H1 (cell line): ENCODE results near the gene KCNC1. TPM values are rescaled to one million over a fixed set of nuclear protein-coding genes. Genes with fewer than 3 reads are reported as not detected.

ENCODE experiments used
- CTCF ChIA-PET: fragments of 300-600 bp; sonication (Branson Sonifier 250); formaldehyde crosslinking; loops from one replicate; lab custom pipeline; 2021; ENCODE audit not compliant: partially characterized antibody; lab: Charles Lee
- POLR2A ChIA-PET: fragments of 300-600 bp; sonication (Branson Sonifier 250); formaldehyde crosslinking; loops from one replicate; lab custom pipeline; 2021; ENCODE audit warnings: inconsistent platforms; ENCODE audit not compliant: partially characterized antibody; lab: Charles Lee
- DNase-seq, 2 experiments: peaks; one replicate each; pipeline versions ENCODE4 v3.0.0 to v3.0.0-alpha.2; 2010 to 2022; ENCODE audit warnings: low spot score in 2 of 2, low read depth in 1 of 2, mixed read lengths in 1 of 2
- FAIRE-seq: peaks from 2 replicates; lab custom pipeline; 2011; peaks lifted over from hg19 to GRCh38; lab: Jason Lieb, UNC
- H2AFZ ChIP-seq: 2 replicates; pipeline ENCODE4 v1.8.1; 2012; ENCODE audit warnings: low read length, inconsistent platforms
- H2AK5ac ChIP-seq: 2 replicates; pipeline ENCODE4 v1.6.1; 2013; ENCODE audit warnings: low read depth, low read length
- H2BK120ac ChIP-seq: replicated peaks from 2 replicates; pipeline ENCODE3; 2013; ENCODE audit warnings: low read depth, low read length, inconsistent platforms
- H2BK12ac ChIP-seq: 2 replicates; pipeline ENCODE4 v1.6.1; 2013; ENCODE audit warnings: low read depth, low read length
- H2BK15ac ChIP-seq: 2 replicates; pipeline ENCODE4 v1.6.1; 2013; ENCODE audit warnings: low read length
- H2BK20ac ChIP-seq: 2 replicates; pipeline ENCODE4 v1.6.1; 2013; ENCODE audit warnings: low read length
- H2BK5ac ChIP-seq: 2 replicates; pipeline ENCODE4 v1.6.1; 2013; ENCODE audit warnings: low read depth, low read length
- H3K14ac ChIP-seq: 2 replicates; pipeline ENCODE4 v1.6.1; 2013; ENCODE audit warnings: inconsistent platforms; ENCODE audit not compliant: insufficient read length
- H3K18ac ChIP-seq: 2 replicates; pipeline ENCODE4 v1.6.1; 2013; ENCODE audit warnings: low read length; ENCODE audit errors: extremely low read depth
- H3K23ac ChIP-seq: 2 replicates; pipeline ENCODE4 v1.6.1; 2013; ENCODE audit warnings: inconsistent platforms; ENCODE audit not compliant: insufficient read length
- H3K23me2 ChIP-seq: 2 replicates; pipeline ENCODE4 v1.6.1; 2013; ENCODE audit warnings: low read depth, low read length
- H3K27ac ChIP-seq: 2 replicates; pipeline ENCODE4 v1.6.1; 2011; ENCODE audit warnings: low read depth, low read length, inconsistent platforms
- H3K27me3 ChIP-seq, 4 experiments: replicated peaks in 1 of 4; 1 replicate in 1 of 4; 2 replicates in 3 of 4; pipeline versions ENCODE4 v1.6.1 to v1.8.1; 2011 to 2013; ENCODE audit warnings: low read length in 3 of 4, mild to moderate bottlenecking in 3 of 4, inconsistent platforms in 2 of 4, mixed read lengths in 2 of 4, moderate library complexity in 1 of 4; ENCODE audit not compliant: control insufficient read depth in 3 of 4, insufficient read depth in 3 of 4; ENCODE audit errors: extremely low read depth in 1 of 4
- H3K36me3 ChIP-seq, 4 experiments: 2 replicates each; pipeline versions ENCODE4 v1.6.1 to v1.8.1; 2011 to 2013; ENCODE audit warnings: mild to moderate bottlenecking in 4 of 4, low read length in 3 of 4, moderate library complexity in 2 of 4, control low read depth in 1 of 4, inconsistent platforms in 1 of 4; ENCODE audit not compliant: insufficient read depth in 4 of 4, control insufficient read depth in 2 of 4
- H3K4ac ChIP-seq: replicated peaks from 2 replicates; pipeline ENCODE3; 2013; ENCODE audit warnings: low read length, low read depth, mixed read lengths, inconsistent platforms; ENCODE audit not compliant: insufficient read length
- H3K4me1 ChIP-seq, 4 experiments: replicated peaks in 1 of 4; 1 replicate in 1 of 4; 2 replicates in 3 of 4; pipeline versions ENCODE4 v1.6.1 to v1.8.1; 2011 to 2013; ENCODE audit warnings: low read length in 3 of 4, inconsistent platforms in 2 of 4, mixed read lengths in 1 of 4; ENCODE audit not compliant: insufficient read depth in 4 of 4, control insufficient read depth in 3 of 4
- H3K4me2 ChIP-seq, 2 experiments: 2 replicates each; pipeline versions ENCODE4 v1.6.1 to v1.8.1; 2011 to 2013; ENCODE audit warnings: low read depth in 2 of 2, low read length in 2 of 2, control low read depth in 1 of 2, inconsistent platforms in 1 of 2, mild to moderate bottlenecking in 1 of 2; ENCODE audit not compliant: insufficient read depth in 1 of 2
- H3K4me3 ChIP-seq, 4 experiments: fragments of 200-600, 300-600 bp in 1 of 4; sonication (generic), shearing (Covaris generic), sonication (Bioruptor Twin) in 1 of 4; 2 replicates each; pipeline versions ENCODE4 v1.5.1 to v1.8.1; 2011 to 2016; ENCODE audit warnings: low read length in 4 of 4, low read depth in 3 of 4, control low read depth in 2 of 4, inconsistent platforms in 2 of 4, mild to moderate bottlenecking in 2 of 4, mixed read lengths in 1 of 4, moderate library complexity in 1 of 4; ENCODE audit not compliant: insufficient read depth in 2 of 4; ENCODE audit errors: extremely low read depth in 1 of 4
- H3K56ac ChIP-seq: replicated peaks from 2 replicates; pipeline ENCODE3; 2013; ENCODE audit warnings: low read depth, mild to moderate bottlenecking, mixed read lengths, low read length, inconsistent platforms; ENCODE audit not compliant: insufficient read length
- H3K79me1 ChIP-seq: 2 replicates; pipeline ENCODE4 v1.6.1; 2013; ENCODE audit warnings: low read depth, low read length, control low read depth
- H3K79me2 ChIP-seq, 2 experiments: 2 replicates each; pipeline versions ENCODE4 v1.6.1 to v1.8.1; 2012 to 2013; ENCODE audit warnings: low read length in 2 of 2, mild to moderate bottlenecking in 2 of 2, inconsistent platforms in 1 of 2; ENCODE audit not compliant: insufficient read depth in 2 of 2, control insufficient read depth in 1 of 2
- H3K9ac ChIP-seq, 4 experiments: replicated peaks in 1 of 4; 1 replicate in 1 of 4; 2 replicates in 3 of 4; pipeline versions ENCODE4 v1.6.1 to v1.8.1; 2011 to 2013; ENCODE audit warnings: low read depth in 3 of 4, low read length in 3 of 4, control low read depth in 2 of 4, mild to moderate bottlenecking in 2 of 4, moderate library complexity in 2 of 4, inconsistent platforms in 1 of 4; ENCODE audit errors: extremely low read depth in 1 of 4
- H3K9me3 ChIP-seq, 2 experiments: 2 replicates each; pipeline versions ENCODE4 v1.6.1 to v1.8.1; 2012 to 2013; ENCODE audit warnings: mild to moderate bottlenecking in 2 of 2, moderate library complexity in 2 of 2, control low read depth in 1 of 2, inconsistent platforms in 1 of 2, low read depth in 1 of 2, low read length in 1 of 2, mixed read lengths in 1 of 2; ENCODE audit not compliant: insufficient read depth in 2 of 2
- H4K20me1 ChIP-seq, 2 experiments: replicated peaks in 1 of 2; 2 replicates each; pipeline versions ENCODE3 to v1.8.1; 2011 to 2013; ENCODE audit warnings: inconsistent platforms in 2 of 2, low read length in 2 of 2, mild to moderate bottlenecking in 1 of 2; ENCODE audit not compliant: insufficient read depth in 2 of 2, control insufficient read depth in 1 of 2
- H4K5ac ChIP-seq: 2 replicates; pipeline ENCODE4 v1.6.1; 2013; ENCODE audit warnings: low read length, low read depth, mixed read lengths, inconsistent platforms; ENCODE audit not compliant: insufficient read length
- H4K8ac ChIP-seq: 2 replicates; pipeline ENCODE4 v1.8.0; 2013; ENCODE audit warnings: mild to moderate bottlenecking, moderate library complexity, low read length, inconsistent platforms; ENCODE audit not compliant: insufficient read depth; ENCODE audit errors: extremely low read depth
- H4K91ac ChIP-seq: replicated peaks from 2 replicates; pipeline ENCODE3; 2013; ENCODE audit warnings: low read length, mixed read lengths, inconsistent platforms; ENCODE audit not compliant: insufficient read length
- CREB1 ChIP-seq: IDR thresholded peaks from 2 replicates; pipeline ENCODE4 v1.6.1; 2012; ENCODE audit warnings: inconsistent platforms
- JUN ChIP-seq: IDR thresholded peaks from 2 replicates; pipeline ENCODE4 v1.6.1; 2011; ENCODE audit warnings: low read depth, mild to moderate bottlenecking, improper control_type of control experiment, low read length
- RAD21 ChIP-seq, 2 experiments: IDR thresholded peaks in 1 of 2; conservative IDR thresholded peaks in 1 of 2; 2 replicates each; pipeline ENCODE4 v1.6.1; 2011; ENCODE audit warnings: low read depth in 2 of 2, low read length in 2 of 2, improper control_type of control experiment in 1 of 2, inconsistent platforms in 1 of 2, mild to moderate bottlenecking in 1 of 2, moderate library complexity in 1 of 2
- SAP30 ChIP-seq: fragments of 300-600 bp; sonication (generic); IDR thresholded peaks from 2 replicates; pipeline ENCODE4 v1.7.1; 2012; ENCODE audit warnings: low read length, moderate library complexity, mild to moderate bottlenecking, inconsistent platforms; ENCODE audit not compliant: insufficient read depth, insufficient replicate concordance
- SIN3A ChIP-seq, 2 experiments: IDR thresholded peaks in 1 of 2; conservative IDR thresholded peaks in 1 of 2; 2 replicates each; pipeline ENCODE4 v1.6.1; 2011 to 2012; ENCODE audit warnings: low read length in 2 of 2, improper control_type of control experiment in 1 of 2, low read depth in 1 of 2, mild to moderate bottlenecking in 1 of 2
- SIX5 ChIP-seq: IDR thresholded peaks from 2 replicates; pipeline ENCODE4 v1.6.1; 2011; ENCODE audit warnings: mild to moderate bottlenecking, low read depth, low read length
- WGBS, 2 experiments: shearing (Covaris generic) in 1 of 2; methylation state at CpG; one replicate each; pipeline versions ENCODE4 v1.1.6 to v1.1.7; 2013 to 2015; ENCODE audit warnings: low lambda C conversion rate in 2 of 2, mixed read lengths in 2 of 2, inconsistent platforms in 1 of 2, low coverage in 1 of 2, missing lambda C conversion rate in 1 of 2; ENCODE audit not compliant: insufficient replicate concordance in 2 of 2, insufficient coverage in 1 of 2, insufficient read length in 1 of 2; ENCODE audit errors: extremely low coverage in 1 of 2, missing lambda C conversion rate in 1 of 2; 5-methylcytosine and 5-hydroxymethylcytosine counted together
- polyA plus RNA-seq, 7 experiments: library from polyadenylated mRNA; depleted of rRNA in 3 of 7; stranded (reverse) in 5 of 7; unstranded in 2 of 7; fragments of >200 nt in 5 of 7; fragments of 200-250 nt in 2 of 7; gene quantifications; 1 replicate in 5 of 7; 2 replicates in 1 of 7; 4 replicates in 1 of 7; pipeline versions ENCODE4 v1.2.1 to v1.2.3, GENCODE V29; 2011 to 2013; ENCODE audit warnings: missing spikeins in 2 of 7, mixed read lengths in 2 of 7
- total RNA-seq: library from RNA; stranded (reverse); fragmentation: NEBNext Ultra II Directional; extraction: Animal tissue kit (Norgen Biotek cat#: 25700); gene quantifications from 2 replicates; pipeline ENCODE4 v1.2.1, GENCODE V29; 2021

KCNC1 gene
- total and polyA plus RNA-seq, 2 of the 8 experiments (the other 6 are each of a cell fraction or from before 2014, with no cell fraction given): 0.11 to 0.26 TPM

GRCh38 chr11:17693531-17693930 is 41.0 kb upstream of the KCNC1 start:
- Histone ChIP-seq H3K18ac (no peak overlapping the region), H3K4me2 (no peak overlapping the region), H2AFZ (no peak overlapping the region), H3K36me3 (no peaks in the 10 kb centered on the region), H3K79me2 (no peaks in the 10 kb centered on the region), H4K91ac (no peak overlapping the region), H2BK15ac (no peak overlapping the region), H3K79me1 (no peaks in the 10 kb centered on the region), H4K8ac (no peak overlapping the region), H3K4me3 (no peak overlapping the region), H3K4me1 (no peaks in the 10 kb centered on the region; a peak in 1 of 7 replicates), H3K9ac (no peak overlapping the region), H3K14ac (no peak overlapping the region), H3K27ac (no peak overlapping the region), H4K20me1 (peaks cover 0 to 2% of the 10 kb centered on the region in 2 experiments), H2BK12ac (no peak overlapping the region), H3K23me2 (no peaks in the 10 kb centered on the region; the same call in 1 of the 2 replicates), H2BK20ac (no peak overlapping the region), H3K56ac (no peak overlapping the region), H4K5ac (no peak overlapping the region), H3K27me3 (peaks cover 5 to 33% (median 29%) of the 10 kb centered on the region in 4 experiments), H3K9me3 (no peaks in the 10 kb centered on the region), H3K4ac (no peak overlapping the region), H2AK5ac (no peak overlapping the region), H2BK120ac (no peak overlapping the region), H2BK5ac (no peak overlapping the region), H3K23ac (no peak overlapping the region)
- CTCF ChIA-PET: interaction anchor here (0.8 to 2.9 kb wide), 4 partner anchors 11 to 95 kb away, joined by 3 to 9 read pairs (median 4); partner anchors contain the start of gene MYOD1
- DNase-seq (no peak), FAIRE-seq (no peak)
- POLR2A ChIA-PET: interaction anchor here (1.0 kb wide), 1 partner anchor 22 kb away, joined by 3 read pairs; no protein-coding TSS in a partner anchor
- 94% methylated on average over 4 of the region's 4 CpGs; no CpG with 5 or more reads in 1 of the 2 experiments for WGBS, 2 experiments
- TF ChIP-seq SAP30: no peak
- no peak for TF ChIP-seq CREB1
- TF ChIP-seq SIX5: no peak
- TF ChIP-seq RAD21 (IDR thresholded peaks at IDR 0.05 in 1 of 2, conservative IDR thresholded peaks at IDR 0.05 in 1 of 2; ENCODE audit: low read depth in 2 of 2, low read length in 2 of 2): no peak
- TF ChIP-seq JUN: no peak
- no peak for TF ChIP-seq SIN3A (conservative IDR thresholded peaks at IDR 0.05 in 1 of 2, IDR thresholded peaks at IDR 0.05 in 1 of 2; ENCODE audit: low read depth in 1 of 2, low read length in 2 of 2)
